ENCODE results near the gene SORCS2.

SORCS2 gene

GRCh38 chr4:7379719-7380118 lies 187.4 kb downstream of the SORCS2 start:
- no peak for DNase-seq (ENCODE audit: extremely low read depth, low read depth)
- TF ChIP-seq CTCF (IDR thresholded peaks at IDR 0.05; ENCODE audit: low read depth, low read length), result no peak

- no peak for DNase-seq (ENCODE audit: extremely low read depth, low read depth)
- no peak for TF ChIP-seq CTCF (IDR thresholded peaks at IDR 0.05; ENCODE audit: low read depth, low read length)
Measured at GRCh38 chr4:7381221-7381889, 189.0 kb downstream of the SORCS2 start.

- TF ChIP-seq CTCF (IDR thresholded peaks at IDR 0.05; ENCODE audit: low read depth, low read length), result no peak
Measured at GRCh38 chr4:7381890-7382633, 189.7 kb downstream of the SORCS2 start.

GRCh38 chr4:7382634-7383014 lies 190.3 kb downstream of the SORCS2 start:
- DNase-seq (ENCODE audit: extremely low read depth, low read depth), result no peak
- TF ChIP-seq CTCF (IDR thresholded peaks at IDR 0.05; ENCODE audit: low read depth, low read length), result no peak

More at GRCh38 chr4:7381890-7382633, 189.7 kb downstream of the SORCS2 start:
- DNase-seq (ENCODE audit: extremely low read depth, low read depth), result no peak

GRCh38 chr4:7383266-7383665 lies 190.9 kb downstream of the SORCS2 start:
- DNase-seq (ENCODE audit: extremely low read depth, low read depth), result no peak
- no peak for TF ChIP-seq CTCF (IDR thresholded peaks at IDR 0.05; ENCODE audit: low read depth, low read length)

- TF ChIP-seq CTCF (IDR thresholded peaks at IDR 0.05; ENCODE audit: low read depth, low read length), result no peak
- no peak for DNase-seq (ENCODE audit: extremely low read depth, low read depth)
Measured at GRCh38 chr4:7384003-7384928, 191.9 kb downstream of the SORCS2 start.

Measured in AG09319 (cell line).